ENCODE measurements around the gene OSBPL2. TPM values are rescaled to one million over a fixed set of nuclear protein-coding genes. Genes with fewer than 3 reads are reported as not detected.

OSBPL2 gene
- total RNA-seq, 4 donors from 2014 or later: 46.9 to 60.8 (median 50.8) TPM

DNA sequence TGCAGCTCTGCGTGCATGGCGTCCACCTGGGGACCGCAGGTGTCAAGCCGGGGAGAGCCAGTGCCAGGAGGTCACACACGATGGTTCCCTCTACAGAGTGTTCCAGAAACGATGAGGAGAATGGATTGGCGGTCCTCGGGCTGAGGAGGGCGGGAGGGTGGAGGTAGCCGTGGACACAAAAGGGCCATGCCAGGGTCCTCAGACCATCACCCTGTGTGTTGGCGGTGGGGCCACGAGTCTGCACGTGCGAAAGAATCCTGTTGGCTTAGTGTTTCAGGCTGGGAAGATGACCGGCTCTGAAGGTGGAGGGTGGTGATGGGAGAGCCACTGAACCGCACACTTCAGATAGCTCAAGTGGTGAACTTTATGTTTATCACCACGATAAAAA is 31.9 kb upstream of the OSBPL2 start:
- no peak for TF ChIP-seq POLR2A (IDR thresholded peaks at IDR 0.05)
- TF ChIP-seq, protein P1, sequence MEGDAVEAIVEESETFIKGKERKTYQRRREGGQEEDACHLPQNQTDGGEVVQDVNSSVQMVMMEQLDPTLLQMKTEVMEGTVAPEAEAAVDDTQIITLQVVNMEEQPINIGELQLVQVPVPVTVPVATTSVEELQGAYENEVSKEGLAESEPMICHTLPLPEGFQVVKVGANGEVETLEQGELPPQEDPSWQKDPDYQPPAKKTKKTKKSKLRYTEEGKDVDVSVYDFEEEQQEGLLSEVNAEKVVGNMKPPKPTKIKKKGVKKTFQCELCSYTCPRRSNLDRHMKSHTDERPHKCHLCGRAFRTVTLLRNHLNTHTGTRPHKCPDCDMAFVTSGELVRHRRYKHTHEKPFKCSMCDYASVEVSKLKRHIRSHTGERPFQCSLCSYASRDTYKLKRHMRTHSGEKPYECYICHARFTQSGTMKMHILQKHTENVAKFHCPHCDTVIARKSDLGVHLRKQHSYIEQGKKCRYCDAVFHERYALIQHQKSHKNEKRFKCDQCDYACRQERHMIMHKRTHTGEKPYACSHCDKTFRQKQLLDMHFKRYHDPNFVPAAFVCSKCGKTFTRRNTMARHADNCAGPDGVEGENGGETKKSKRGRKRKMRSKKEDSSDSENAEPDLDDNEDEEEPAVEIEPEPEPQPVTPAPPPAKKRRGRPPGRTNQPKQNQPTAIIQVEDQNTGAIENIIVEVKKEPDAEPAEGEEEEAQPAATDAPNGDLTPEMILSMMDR (IDR thresholded peaks at IDR 0.05): no peak
- Histone ChIP-seq H3K9me3 (no peaks in the 10 kb centered on the region), H3K36me3 (peaks cover 8 to 14% of the 10 kb centered on the region in 2 donors), H3K4me1 (no peaks in the 10 kb centered on the region), H3K27me3 (no peaks in the 10 kb centered on the region), H3K27ac (no peak overlapping the region), H3K4me3 (replicated peaks in 1 of 3) (no peak overlapping the region)
- DNase-seq: no peak
- intact Hi-C loops (cut with DNase I): no loop called here
- 81 to 87% methylated on average over 17 of the region's 17 CpGs for WGBS, 2 donors

DNA sequence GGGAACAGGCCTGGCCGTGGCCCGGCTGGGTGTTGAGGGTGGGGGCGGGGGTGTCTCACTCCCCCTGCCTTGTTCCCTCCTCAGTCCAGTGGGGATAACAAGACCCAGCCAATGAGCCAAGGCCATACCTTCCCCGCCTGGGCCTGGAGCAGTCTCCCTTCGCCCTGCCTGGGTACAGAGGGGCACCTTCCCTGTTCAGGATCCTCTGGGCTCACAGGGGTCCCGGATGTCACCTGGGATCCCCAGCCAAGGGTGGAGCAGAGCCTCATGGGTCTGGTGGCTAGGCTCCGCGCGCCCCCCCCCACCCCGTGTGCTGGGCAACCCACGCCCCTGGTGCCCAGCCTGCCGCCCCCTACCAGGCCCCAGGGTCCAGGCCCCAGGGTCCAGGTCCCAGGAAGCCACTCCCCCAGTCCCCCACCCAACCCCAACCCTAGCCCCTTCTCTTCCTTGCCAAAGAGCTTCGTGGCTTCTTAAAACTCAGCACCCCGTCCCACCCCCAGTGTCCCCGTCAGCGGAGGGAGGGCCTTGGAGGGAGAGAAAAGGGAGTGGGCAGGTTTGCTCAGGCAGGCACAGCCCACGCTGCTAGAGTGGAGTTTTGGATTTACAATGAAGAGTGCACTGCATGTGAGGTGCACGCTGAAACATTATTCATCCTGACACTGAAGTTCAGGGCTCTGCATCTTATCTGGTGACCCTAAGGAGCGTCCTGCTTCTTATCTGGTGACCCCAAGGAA is 30.1 kb upstream of the OSBPL2 start:
- TF ChIP-seq, protein P1 (IDR thresholded peaks at IDR 0.05): no peak
- TF ChIP-seq POLR2A (IDR thresholded peaks at IDR 0.05): no peak
- H3K4me1 ChIP-seq: no peaks in the 10 kb centered on the region
- H3K9me3 ChIP-seq: no peaks in the 10 kb centered on the region
- DNase-seq: no peak
- no peak overlapping the region for H3K4me3 ChIP-seq (replicated peaks in 1 of 3)
- no peak overlapping the region for H3K27ac ChIP-seq
- no peaks in the 10 kb centered on the region for H3K27me3 ChIP-seq
- intact Hi-C loops (cut with DNase I): no loop called here
- WGBS, 2 donors: 66 to 69% methylated on average over 7 to 10 of the region's 19 CpGs
- H3K36me3 ChIP-seq: peaks cover 0 to 2% of the 10 kb centered on the region in 2 donors

DNA sequence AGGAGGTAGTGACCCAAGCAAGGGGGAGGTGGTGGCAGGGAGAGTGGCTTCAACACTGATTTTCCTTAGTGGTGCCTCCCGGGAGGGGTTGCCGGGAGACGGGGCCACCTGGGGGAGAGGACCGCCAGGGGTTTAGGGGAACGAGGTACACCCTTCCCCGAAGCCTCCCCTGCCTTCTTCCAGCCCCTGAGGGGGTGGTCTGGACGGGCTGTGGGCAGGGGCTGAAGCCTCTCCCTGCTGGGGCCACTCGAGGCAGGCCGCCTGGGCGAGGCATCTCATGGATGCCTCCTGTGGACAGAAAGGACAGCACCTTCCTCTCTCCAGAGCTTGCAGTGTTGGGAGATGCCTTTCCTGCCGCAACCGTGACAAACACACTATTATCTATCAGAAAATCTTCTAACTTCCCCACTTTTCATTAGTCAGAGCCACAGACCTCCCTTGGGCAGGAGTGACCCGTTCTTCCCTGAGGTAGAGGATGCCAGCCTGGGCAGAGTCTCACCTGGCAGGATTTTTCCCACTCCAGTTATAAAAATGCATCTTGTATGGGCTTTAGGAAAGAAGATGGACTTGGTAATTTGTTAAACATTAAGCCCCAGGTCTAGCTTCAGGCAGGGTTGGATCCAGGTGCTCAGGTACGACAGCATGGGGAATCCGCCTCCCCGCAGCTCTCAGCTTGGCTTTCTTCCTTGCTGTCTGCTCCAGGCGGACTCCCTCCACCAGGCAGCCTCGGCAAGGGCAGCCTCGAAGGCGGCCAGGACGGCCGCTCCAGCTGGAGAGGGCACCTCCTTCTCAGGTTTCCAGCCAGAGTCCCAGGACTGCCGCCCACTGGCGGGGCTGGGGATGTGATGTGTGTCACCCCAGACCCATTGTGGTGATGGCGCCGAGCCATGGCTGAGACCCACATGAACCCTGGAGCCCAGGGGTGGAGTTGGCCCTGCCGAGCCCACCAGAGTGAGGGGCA is 29.2 kb upstream of the OSBPL2 start:
- H3K9me3 ChIP-seq: no peaks in the 10 kb centered on the region
- WGBS, 2 donors: 62 to 66% methylated on average over 11 to 13 of the region's 27 CpGs

DNA sequence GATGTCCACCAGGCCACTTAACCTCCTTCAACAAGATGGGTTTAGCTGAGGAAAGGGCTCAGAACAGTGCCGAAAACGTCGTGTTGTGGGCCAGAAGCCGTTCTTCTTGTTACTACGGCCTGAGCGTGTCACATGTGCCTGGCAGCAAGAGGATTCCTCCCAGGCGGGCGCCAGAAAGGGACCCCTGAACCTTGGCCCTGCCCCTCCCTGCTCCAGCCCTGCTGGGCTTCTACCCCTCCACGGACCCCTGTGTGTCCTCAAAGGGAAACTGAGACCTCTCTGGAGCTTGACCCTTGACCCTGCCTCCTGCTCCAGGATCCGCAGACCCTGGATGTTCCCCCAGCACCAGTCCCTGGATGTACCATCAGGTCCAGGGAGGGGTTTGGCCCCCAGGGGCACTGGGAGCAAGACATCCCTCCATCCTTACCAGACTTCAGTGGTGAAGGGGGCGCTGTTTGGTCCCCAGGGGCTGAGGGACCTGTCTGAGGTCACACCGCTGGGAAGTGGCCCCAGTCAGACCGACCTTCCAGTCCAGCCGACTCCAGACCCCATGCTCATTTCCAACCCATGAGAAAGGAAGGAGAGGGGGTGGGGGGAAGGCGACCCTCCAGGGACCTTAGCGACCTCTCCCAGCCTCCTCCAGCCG is 28.3 kb upstream of the OSBPL2 start:
- no peak for DNase-seq
- H3K4me3 ChIP-seq (replicated peaks in 1 of 3): no peak overlapping the region
- no peaks in the 10 kb centered on the region for H3K9me3 ChIP-seq
- TF ChIP-seq, protein P1 (IDR thresholded peaks at IDR 0.05): no peak
- no peak for TF ChIP-seq POLR2A (IDR thresholded peaks at IDR 0.05)
- no peaks in the 10 kb centered on the region for H3K36me3 ChIP-seq
- no peaks in the 10 kb centered on the region for H3K27me3 ChIP-seq
- 57 to 64% methylated on average over 13 to 16 of the region's 17 CpGs for whole genome bisulfite sequencing, 2 donors
- H3K4me1 ChIP-seq: no peaks in the 10 kb centered on the region
- no peak overlapping the region for H3K27ac ChIP-seq
- intact Hi-C loops (cut with DNase I): no loop called here

More for the DNA sequence above, 29.2 kb upstream of the OSBPL2 start:
- H3K27ac ChIP-seq: no peak overlapping the region
- H3K4me1 ChIP-seq: no peaks in the 10 kb centered on the region
- intact Hi-C loops (cut with DNase I): no loop called here
- H3K4me3 ChIP-seq (replicated peaks in 1 of 3): no peak overlapping the region
- no peaks in the 10 kb centered on the region for H3K27me3 ChIP-seq
- TF ChIP-seq POLR2A (IDR thresholded peaks at IDR 0.05): no peak
- TF ChIP-seq, protein P1 (IDR thresholded peaks at IDR 0.05): no peak
- no peak for DNase-seq
- H3K36me3 ChIP-seq: no peaks in the 10 kb centered on the region
